ENCODE results near the gene TRIM50.

DNA sequence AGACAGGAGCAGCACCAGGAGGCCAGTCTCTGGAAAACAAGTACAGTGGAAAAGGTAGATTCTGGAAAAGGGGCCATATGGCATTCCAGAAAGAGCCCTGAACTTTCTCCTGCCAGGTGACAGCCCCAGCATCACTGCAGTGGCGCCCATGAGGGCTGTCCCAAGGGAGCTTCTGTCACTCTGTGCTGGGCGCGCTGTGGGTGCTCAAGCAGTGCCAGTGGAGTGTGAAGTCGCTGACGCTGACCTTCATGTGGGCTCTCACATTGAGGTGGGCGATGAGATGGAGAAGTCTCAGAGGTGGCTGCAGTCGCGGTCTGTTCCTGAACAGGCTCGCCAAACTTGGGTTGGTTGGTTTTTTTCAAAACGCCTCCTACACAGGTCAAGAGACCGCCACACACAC is 38.2 kb upstream of the TRIM50 start:
- TF ChIP-seq, protein P1, sequence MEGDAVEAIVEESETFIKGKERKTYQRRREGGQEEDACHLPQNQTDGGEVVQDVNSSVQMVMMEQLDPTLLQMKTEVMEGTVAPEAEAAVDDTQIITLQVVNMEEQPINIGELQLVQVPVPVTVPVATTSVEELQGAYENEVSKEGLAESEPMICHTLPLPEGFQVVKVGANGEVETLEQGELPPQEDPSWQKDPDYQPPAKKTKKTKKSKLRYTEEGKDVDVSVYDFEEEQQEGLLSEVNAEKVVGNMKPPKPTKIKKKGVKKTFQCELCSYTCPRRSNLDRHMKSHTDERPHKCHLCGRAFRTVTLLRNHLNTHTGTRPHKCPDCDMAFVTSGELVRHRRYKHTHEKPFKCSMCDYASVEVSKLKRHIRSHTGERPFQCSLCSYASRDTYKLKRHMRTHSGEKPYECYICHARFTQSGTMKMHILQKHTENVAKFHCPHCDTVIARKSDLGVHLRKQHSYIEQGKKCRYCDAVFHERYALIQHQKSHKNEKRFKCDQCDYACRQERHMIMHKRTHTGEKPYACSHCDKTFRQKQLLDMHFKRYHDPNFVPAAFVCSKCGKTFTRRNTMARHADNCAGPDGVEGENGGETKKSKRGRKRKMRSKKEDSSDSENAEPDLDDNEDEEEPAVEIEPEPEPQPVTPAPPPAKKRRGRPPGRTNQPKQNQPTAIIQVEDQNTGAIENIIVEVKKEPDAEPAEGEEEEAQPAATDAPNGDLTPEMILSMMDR (IDR thresholded peaks at IDR 0.05; ENCODE audit: insufficient read depth, low read length, poor library complexity, severe bottlenecking), result no peak
- TF ChIP-seq EZH2phosphoT487 (conservative IDR thresholded peaks at IDR 0.05; ENCODE audit: low read length), result no peak

Measured in SU-DHL-6 (cell line).